ENCODE data around the gene TACC2. TPM values are rescaled to one million over a fixed set of nuclear protein-coding genes. Genes with fewer than 3 reads are reported as not detected.

The TACC2 gene
- total and polyA plus RNA-seq, 2 experiments from 2014 or later, result 4.3 to 16.7 TPM

DNA sequence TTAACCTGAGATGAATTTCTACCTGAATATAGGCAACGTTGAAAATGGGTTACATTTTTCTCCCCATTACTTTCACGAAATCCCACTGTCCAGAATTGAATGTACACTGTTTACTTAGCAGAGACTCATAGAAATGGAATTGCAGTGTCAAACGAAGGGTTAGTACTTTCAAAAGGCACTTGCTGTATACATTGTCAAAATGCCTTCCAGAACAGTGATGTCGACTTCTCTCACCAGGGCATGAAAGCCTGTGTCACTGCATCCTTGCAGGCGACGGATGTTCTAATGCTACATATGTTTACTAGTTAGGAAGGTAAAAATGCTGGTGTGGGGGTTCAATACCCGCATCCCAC is 41.2 kb downstream of the TACC2 start:
- no peak overlapping the region for H3K4me3 ChIP-seq
- TF ChIP-seq EZH2 (IDR thresholded peaks at IDR 0.05; ENCODE audit: insufficient read depth, poor library complexity, severe bottlenecking), result no peak
- TF ChIP-seq EZH2phosphoT487 (IDR thresholded peaks at IDR 0.05; ENCODE audit: insufficient read depth, low read depth), result no peak
- H3K9me2 ChIP-seq (ENCODE audit: insufficient read depth), result no peaks in the 10 kb centered on the region
- no peak for DNase-seq
- H3K4me2 ChIP-seq (ENCODE audit: unreplicated experiment), result no peak overlapping the region
- no peaks in the 10 kb centered on the region for H3K36me3 ChIP-seq (ENCODE audit: low read depth)
- no peak overlapping the region for H3K9ac ChIP-seq
- H3K27me3 ChIP-seq (replicated peaks; ENCODE audit: insufficient read depth), result no peaks in the 10 kb centered on the region
- in situ Hi-C loops (cut with MboI), result no loop called here
- H3K9me3 ChIP-seq (ENCODE audit: low read depth), result no peaks in the 10 kb centered on the region
- no peak overlapping the region for H3K27ac ChIP-seq
- no peaks in the 10 kb centered on the region for H4K20me1 ChIP-seq (ENCODE audit: insufficient read depth)
- H3K4me1 ChIP-seq (ENCODE audit: insufficient read depth), result no peaks in the 10 kb centered on the region
- no peaks in the 10 kb centered on the region for H3K79me2 ChIP-seq (ENCODE audit: insufficient read depth)
- H3F3A ChIP-seq (ENCODE audit: insufficient read depth), result no peaks in the 10 kb centered on the region
- WGBS, 2 experiments (ENCODE audit: low coverage in 1 of 2, low lambda C conversion rate in 2 of 2, missing lambda C conversion rate in 2 of 2), result 79 to 81% methylated on average over 7 of the region's 7 CpGs
- H2AFZ ChIP-seq, result no peak overlapping the region

DNA sequence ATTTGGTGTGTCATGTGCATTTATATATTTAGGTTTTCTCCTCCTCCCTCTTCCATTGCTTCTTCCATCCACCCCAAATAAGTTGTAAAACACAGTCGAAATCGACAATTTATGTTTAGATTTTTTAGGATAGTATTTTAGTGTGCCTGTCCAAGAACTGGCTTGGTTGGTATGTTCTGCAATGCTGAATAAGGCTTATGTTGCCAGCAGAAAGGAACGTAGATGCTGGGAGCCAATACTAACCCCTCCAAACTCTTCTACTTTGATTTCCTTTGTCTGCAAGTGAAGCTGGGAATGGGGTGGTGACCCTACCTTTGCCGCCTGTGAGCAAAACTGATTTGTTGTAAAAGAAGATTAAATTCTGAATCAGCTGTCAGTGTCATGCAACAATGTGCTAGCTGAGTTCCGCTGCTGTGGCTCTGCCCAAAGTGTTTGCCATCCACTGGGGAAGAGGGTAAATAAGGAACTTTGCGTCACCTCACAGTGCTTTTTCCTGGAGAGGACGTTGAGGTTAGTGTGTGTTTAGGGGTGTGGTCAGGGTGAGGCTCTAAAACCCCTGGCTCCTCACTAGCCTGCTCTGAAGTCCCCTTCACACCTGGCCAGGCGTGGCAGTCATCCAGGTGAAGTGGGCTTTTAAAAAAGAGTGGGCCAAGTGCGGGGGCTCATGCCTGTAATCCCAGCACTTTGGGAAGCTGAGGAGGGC is 44.4 kb downstream of the TACC2 start:
- DNase-seq, result no peak
- H3K9me3 ChIP-seq (ENCODE audit: low read depth), result no peaks in the 10 kb centered on the region
- no peaks in the 10 kb centered on the region for H3K79me2 ChIP-seq (ENCODE audit: insufficient read depth)
- no peaks in the 10 kb centered on the region for H3K4me1 ChIP-seq (ENCODE audit: insufficient read depth)
- TF ChIP-seq EZH2 (IDR thresholded peaks at IDR 0.05; ENCODE audit: insufficient read depth, poor library complexity, severe bottlenecking) (no peak), EZH2phosphoT487 (IDR thresholded peaks at IDR 0.05; ENCODE audit: insufficient read depth, low read depth) (no peak)
- no peaks in the 10 kb centered on the region for H3K36me3 ChIP-seq (ENCODE audit: low read depth)
- in situ Hi-C loops (cut with MboI), result no loop called here
- no peak overlapping the region for H2AFZ ChIP-seq
- H3K9me2 ChIP-seq (ENCODE audit: insufficient read depth), result no peaks in the 10 kb centered on the region
- no peaks in the 10 kb centered on the region for H3F3A ChIP-seq (ENCODE audit: insufficient read depth)
- H4K20me1 ChIP-seq (ENCODE audit: insufficient read depth), result no peaks in the 10 kb centered on the region
- H3K4me2 ChIP-seq (ENCODE audit: unreplicated experiment), result no peak overlapping the region
- WGBS, 2 experiments (ENCODE audit: low coverage in 1 of 2, low lambda C conversion rate in 2 of 2, missing lambda C conversion rate in 2 of 2), result 51 to 55% methylated on average over 9 of the region's 9 CpGs
- H3K4me3 ChIP-seq, result no peak overlapping the region
- H3K27me3 ChIP-seq (replicated peaks; ENCODE audit: insufficient read depth), result peaks cover 11% of the 10 kb centered on the region
- no peak overlapping the region for H3K9ac ChIP-seq
- no peak overlapping the region for H3K27ac ChIP-seq

DNA sequence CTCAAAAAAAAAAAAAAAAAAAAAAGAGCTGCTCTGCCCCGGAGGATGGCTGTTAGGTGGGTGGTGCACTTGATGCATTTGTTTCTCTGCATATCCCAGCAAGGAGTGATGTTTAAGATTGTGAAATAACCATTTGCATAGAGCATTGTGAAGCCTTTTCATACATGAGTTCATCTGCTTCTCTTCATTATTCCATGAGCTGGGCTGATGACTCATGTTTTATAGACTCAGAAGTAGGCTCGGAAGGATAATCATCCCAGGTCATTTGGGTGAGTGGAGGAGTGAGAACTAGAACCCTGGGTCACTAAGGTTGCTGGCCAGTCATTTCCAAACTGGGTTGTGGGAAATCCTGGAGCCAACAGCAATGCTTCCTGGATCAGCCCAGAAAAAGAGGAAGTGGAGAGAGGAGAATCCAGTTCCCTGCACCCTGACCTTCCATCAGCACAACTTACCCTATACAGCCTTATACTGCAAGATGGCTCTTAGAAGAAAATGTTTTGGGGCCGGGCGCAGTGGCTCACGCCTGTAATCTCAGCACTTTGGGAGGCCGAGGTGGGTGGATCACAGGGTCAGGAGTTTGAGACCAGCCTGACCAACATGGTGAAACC is 45.3 kb downstream of the TACC2 start:
- DNase-seq, result peak; percentile 72
- Histone ChIP-seq H3K27ac (no peak overlapping the region), H3K4me2 (ENCODE audit: unreplicated experiment) (no peak overlapping the region), H2AFZ (no peak overlapping the region), H3F3A (ENCODE audit: insufficient read depth) (no peaks in the 10 kb centered on the region), H3K36me3 (ENCODE audit: low read depth) (no peaks in the 10 kb centered on the region), H3K79me2 (ENCODE audit: insufficient read depth) (no peaks in the 10 kb centered on the region), H3K9me3 (ENCODE audit: low read depth) (no peaks in the 10 kb centered on the region), H3K9ac (no peak overlapping the region), H3K27me3 (replicated peaks; ENCODE audit: insufficient read depth) (peaks cover 13% of the 10 kb centered on the region), H3K4me1 (ENCODE audit: insufficient read depth) (no peaks in the 10 kb centered on the region), H4K20me1 (ENCODE audit: insufficient read depth) (no peaks in the 10 kb centered on the region), H3K4me3 (no peak overlapping the region), H3K9me2 (ENCODE audit: insufficient read depth) (no peaks in the 10 kb centered on the region)
- in situ Hi-C loops (cut with MboI), result no loop called here
- WGBS, 2 experiments (ENCODE audit: low coverage in 1 of 2, low lambda C conversion rate in 2 of 2, missing lambda C conversion rate in 2 of 2), result 64 to 67% methylated on average over 6 of the region's 6 CpGs
- TF ChIP-seq EZH2 (IDR thresholded peaks at IDR 0.05; ENCODE audit: insufficient read depth, poor library complexity, severe bottlenecking) (no peak), EZH2phosphoT487 (IDR thresholded peaks at IDR 0.05; ENCODE audit: insufficient read depth, low read depth) (no peak)

DNA sequence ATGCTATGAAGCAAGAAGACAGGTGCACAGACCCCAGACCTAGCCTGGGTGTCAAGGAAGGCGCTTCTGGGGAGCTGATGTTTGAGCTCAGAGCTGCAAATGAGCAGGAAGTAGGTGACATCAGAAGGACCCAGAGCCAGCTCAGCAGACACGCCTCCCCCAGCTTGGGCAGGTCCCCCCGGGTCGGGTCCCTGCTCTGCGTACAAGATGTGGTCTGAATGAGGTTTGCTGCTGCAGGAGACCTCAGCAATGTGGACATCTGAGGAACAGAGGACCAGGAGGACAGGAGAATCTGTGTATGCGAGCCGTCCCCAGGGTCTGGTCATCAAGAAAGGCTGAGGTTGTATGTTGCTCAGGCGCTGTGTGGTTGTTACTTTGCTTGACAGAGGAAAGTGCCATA is 51.8 kb downstream of the TACC2 start:
- Histone ChIP-seq H3F3A (ENCODE audit: insufficient read depth) (no peaks in the 10 kb centered on the region), H3K4me2 (ENCODE audit: unreplicated experiment) (no peak overlapping the region), H4K20me1 (ENCODE audit: insufficient read depth) (no peaks in the 10 kb centered on the region), H3K79me2 (ENCODE audit: insufficient read depth) (no peaks in the 10 kb centered on the region), H2AFZ (no peak overlapping the region), H3K36me3 (ENCODE audit: low read depth) (no peaks in the 10 kb centered on the region), H3K27ac (no peak overlapping the region), H3K4me1 (ENCODE audit: insufficient read depth) (no peaks in the 10 kb centered on the region), H3K9me2 (ENCODE audit: insufficient read depth) (no peaks in the 10 kb centered on the region), H3K4me3 (no peak overlapping the region), H3K9me3 (ENCODE audit: low read depth) (no peaks in the 10 kb centered on the region), H3K27me3 (replicated peaks; ENCODE audit: insufficient read depth) (peaks cover 48% of the 10 kb centered on the region), H3K9ac (no peak overlapping the region)
- WGBS, 2 experiments (ENCODE audit: low coverage in 1 of 2, low lambda C conversion rate in 2 of 2, missing lambda C conversion rate in 2 of 2), result 26 to 29% methylated on average over 8 of the region's 8 CpGs
- in situ Hi-C loops (cut with MboI), result no loop called here
- TF ChIP-seq EZH2phosphoT487 (IDR thresholded peaks at IDR 0.05; ENCODE audit: insufficient read depth, low read depth) (no peak), EZH2 (IDR thresholded peaks at IDR 0.05; ENCODE audit: insufficient read depth, poor library complexity, severe bottlenecking) (no peak)
- DNase-seq, result no peak
